Psoas muscle (tissue), 8 donors: Measurements from ENCODE around the gene HSD17B12. TPM values are rescaled to one million over a fixed set of nuclear protein-coding genes. Genes with fewer than 3 reads are reported as not detected.

Source experiments
- ATAC-seq, 4 donors: fragments of 200-7000 bp; cut with Tn5 transposase; one replicate each; pipeline ENCODE4 v1.9.1; 2020; ENCODE audit warnings: moderate library complexity in 3 of 4, mild to moderate bottlenecking in 2 of 4
- DNase-seq, 2 donors: peaks; one replicate each; pipeline ENCODE4 v3.0.0-alpha.2; 2020
- H3K27ac ChIP-seq: fragments of 200-600 bp; one replicate; pipeline ENCODE4 v1.8.0; 2022
- H3K27me3 ChIP-seq, 3 donors: fragments of 200-600 bp in 1 of 3; one replicate each; pipeline versions ENCODE4 v1.6.1 to v1.8.0; 2013 to 2022; ENCODE audit warnings: low read length in 2 of 3, mild to moderate bottlenecking in 2 of 3, moderate library complexity in 1 of 3; ENCODE audit not compliant: insufficient read depth in 3 of 3
- H3K36me3 ChIP-seq, 2 donors: fragments of 200-600 bp in 1 of 2; one replicate each; pipeline versions ENCODE4 v1.6.1 to v1.8.0; 2013 to 2022; ENCODE audit warnings: low read depth in 1 of 2, mild to moderate bottlenecking in 1 of 2, moderate library complexity in 1 of 2; ENCODE audit not compliant: insufficient read depth in 1 of 2
- H3K4me1 ChIP-seq: fragments of 200-600 bp; one replicate; pipeline ENCODE4 v1.8.0; 2022
- H3K4me3 ChIP-seq: fragments of 200-600 bp; one replicate; pipeline ENCODE4 v1.8.0; 2022; ENCODE audit warnings: mild to moderate bottlenecking
- H3K9me3 ChIP-seq: fragments of 200-600 bp; one replicate; pipeline ENCODE4 v1.8.0; 2022
- CTCF ChIP-seq: fragments of 200-600 bp; IDR thresholded peaks from one replicate; pipeline ENCODE4 v1.8.0; 2022; ENCODE audit warnings: antibody characterized with exemption
- WGBS, 3 donors: extraction: QIAGEN DNeasy Blood & Tissue Kit; methylation state at CpG; one replicate each; pipeline versions ENCODE4 v1.1.6 to v1.1.7; 2013; 5-methylcytosine and 5-hydroxymethylcytosine counted together
- intact Hi-C, 2 donors: fragments of 100-400 bp; cut with DNase I; formaldehyde crosslinking; loops; one replicate each; pipeline versions ENCODE4 v1.11.0 to v1.14.2; 2022
- polyA plus RNA-seq, 3 donors: library from polyadenylated mRNA; stranded (reverse); fragments of 200-250 nt; gene quantifications; one replicate each; pipeline ENCODE4 v1.2.3, GENCODE V29; 2013
- total RNA-seq, 4 donors: library from RNA; stranded (reverse); fragmentation: NEBNext Ultra II Directional in 2 of 4; extraction: Animal tissue kit (Norgen Biotek cat#: 25700) in 2 of 4; gene quantifications; one replicate each; pipeline versions ENCODE4 v1.2.1 to v1.2.4, GENCODE V29; 2021 to 2023
- donor health status: healthy with polysubstance abuse.
- donor health status: DM: no; HTN: no; CAD: no; lungs with moderate emphysema.
- donor health status: Bipolar disorder and iron deficiency.
- donor health status: healthy.
- donor health status: DM: yes; HTN: yes; CAD: no.
- donor health status: DM: no; HTN: no; CAD: no.
- donor health status: DM: no; HTN: no; CAD: no.
- donor health status: DM: yes; HTN: yes; CAD: no.

The HSD17B12 gene
- total and polyA plus RNA-seq, 7 donors: 29.2 to 82.0 (median 45.0) TPM

DNA sequence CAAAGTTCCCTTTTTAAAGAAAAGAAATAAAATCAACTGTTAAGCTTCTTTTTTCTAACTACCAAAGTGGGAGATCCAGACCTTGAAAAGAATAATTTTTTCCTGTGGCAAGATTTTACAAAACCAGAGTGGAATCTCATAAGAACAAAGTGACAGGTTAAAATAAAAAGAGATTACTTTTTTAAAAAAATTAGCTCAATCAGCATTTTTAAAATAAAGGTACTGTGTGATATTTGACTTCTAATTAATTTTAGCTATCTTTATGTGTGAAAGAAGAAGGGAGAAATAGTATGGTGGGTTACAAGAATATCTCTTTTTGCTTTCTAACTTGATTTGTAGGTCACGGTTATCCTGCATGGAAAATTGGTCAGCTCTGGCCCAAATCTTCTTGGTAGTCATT lies 107.3 kb downstream of the HSD17B12 start:
- no peaks in the 10 kb centered on the region for H3K36me3 ChIP-seq
- no peak for TF ChIP-seq CTCF
- H3K4me1 ChIP-seq: peaks cover 9% of the 10 kb centered on the region
- WGBS, 3 donors: 78 to 89% (median 87%) methylated on average over 1 of the region's 1 CpG
- H3K27ac ChIP-seq: no peak overlapping the region
- ATAC-seq: no peak
- peaks cover 2% of the 10 kb centered on the region for H3K9me3 ChIP-seq
- no peak for DNase-seq
- no peak overlapping the region for H3K4me3 ChIP-seq
- intact Hi-C loops: loop anchor here in 1 of 2 donors (1.0 kb wide), 1 partner anchor 17 kb away; no protein-coding TSS in a partner anchor
- no peaks in the 10 kb centered on the region for H3K27me3 ChIP-seq

DNA sequence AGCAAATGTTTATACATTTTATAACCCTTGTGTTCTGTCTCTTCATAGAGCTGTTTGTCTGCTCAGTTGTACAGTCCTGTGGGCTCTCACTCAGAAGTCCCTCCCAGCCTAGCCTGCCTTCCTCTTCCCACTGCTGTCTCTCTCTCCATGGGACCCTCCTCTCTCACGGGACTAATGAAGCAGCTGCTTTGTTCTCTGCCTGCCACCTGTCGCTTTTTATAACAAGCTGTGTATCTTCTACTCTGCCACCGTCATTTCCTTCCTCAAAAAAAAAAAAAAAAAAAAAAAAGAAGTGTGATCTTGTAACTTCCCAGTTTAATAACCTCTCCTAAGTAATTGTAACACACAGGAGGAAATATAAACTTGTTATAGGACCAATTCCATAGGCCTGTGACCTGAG lies 107.9 kb downstream of the HSD17B12 start:
- TF ChIP-seq CTCF: no peak
- WGBS, 3 donors: 31 to 45% (median 44%) methylated on average over 3 of the region's 3 CpGs
- H3K9me3 ChIP-seq: peaks cover 2% of the 10 kb centered on the region
- intact Hi-C loops: loop anchor here in 1 of 2 donors (1.0 kb wide), 1 partner anchor 17 kb away; no protein-coding TSS in a partner anchor
- H3K36me3 ChIP-seq: no peaks in the 10 kb centered on the region
- H3K27me3 ChIP-seq: no peaks in the 10 kb centered on the region
- H3K4me1 ChIP-seq: peaks cover 9% of the 10 kb centered on the region
- no peak overlapping the region for H3K4me3 ChIP-seq
- ATAC-seq (no peak), DNase-seq (no peak)
- H3K27ac ChIP-seq: no peak overlapping the region

GRCh38 chr11:43789700-43790443 lies 109.3 kb downstream of the HSD17B12 start:
- ATAC-seq: peak; percentile 64 to 83 (median 78)
- peaks cover 9% of the 10 kb centered on the region for H3K4me1 ChIP-seq
- H3K36me3 ChIP-seq: no peaks in the 10 kb centered on the region
- no peak overlapping the region for H3K4me3 ChIP-seq
- no peak overlapping the region for H3K27ac ChIP-seq
- intact Hi-C loops: no loop called here
- WGBS, 3 donors: 79 to 81% (median 79%) methylated on average over 5 of the region's 5 CpGs
- no peak for TF ChIP-seq CTCF
- DNase-seq: no peak
- no peaks in the 10 kb centered on the region for H3K27me3 ChIP-seq
- H3K9me3 ChIP-seq: no peaks in the 10 kb centered on the region

DNA sequence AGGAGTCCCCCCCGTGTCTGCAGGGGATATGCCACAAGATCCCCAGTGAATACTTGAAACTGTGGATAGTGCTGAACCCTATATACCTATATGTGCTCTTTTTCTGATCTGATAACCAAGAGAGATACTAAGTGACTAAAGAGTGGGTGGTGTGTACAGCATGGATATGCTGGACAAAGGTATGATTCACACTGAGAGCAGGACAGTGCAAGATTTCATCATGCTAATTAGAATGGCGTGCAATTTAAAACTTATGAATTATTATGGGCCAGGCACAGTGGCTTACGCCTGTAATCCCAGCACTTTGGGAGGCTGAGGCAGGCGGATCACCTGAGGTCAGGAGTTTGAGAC lies 109.9 kb downstream of the HSD17B12 start:
- WGBS, 3 donors: 85 to 94% (median 92%) methylated on average over 4 of the region's 4 CpGs
- ATAC-seq (peak in 3 of 4 donors; percentile 27 to 41 (median 41)), DNase-seq (no peak)
- Histone ChIP-seq H3K4me3 (no peak overlapping the region), H3K9me3 (no peaks in the 10 kb centered on the region), H3K4me1 (peaks cover 9% of the 10 kb centered on the region), H3K36me3 (no peaks in the 10 kb centered on the region), H3K27me3 (no peaks in the 10 kb centered on the region), H3K27ac (no peak overlapping the region)
- no peak for TF ChIP-seq CTCF
- intact Hi-C loops: no loop called here

GRCh38 chr11:43797337-43797736 lies 116.8 kb downstream of the HSD17B12 start:
- TF ChIP-seq CTCF: no peak
- Histone ChIP-seq H3K4me1 (no peaks in the 10 kb centered on the region), H3K9me3 (no peaks in the 10 kb centered on the region), H3K27ac (no peak overlapping the region), H3K36me3 (peaks cover 0 to 5% of the 10 kb centered on the region in 2 donors), H3K27me3 (no peaks in the 10 kb centered on the region), H3K4me3 (no peak overlapping the region)
- no peak for DNase-seq
- intact Hi-C loops: no loop called here
- 97% methylated on average over 2 of the region's 2 CpGs for WGBS, 3 donors
- no peak for ATAC-seq
